A673 (cell line): ENCODE data around the gene MTHFD2L.

Experiments used
- EZH2 ChIP-seq: fragments of 200-600 bp; sonication (generic); IDR thresholded peaks from 2 replicates; pipeline ENCODE4 v1.6.1; 2017; ENCODE audit warnings: borderline replicate concordance, low read depth, mild to moderate bottlenecking, mixed read lengths, antibody characterized with exemption, low read length; ENCODE audit not compliant: poor library complexity, severe bottlenecking
- TF ChIP-seq, protein P1 (sequence below): fragments of 300-800, 200-600 bp; sonication (generic); conservative IDR thresholded peaks from 2 replicates; pipeline ENCODE4 v1.5.1; 2017; ENCODE audit warnings: low read depth, mild to moderate bottlenecking, antibody characterized with exemption, low read length, moderate library complexity, mixed read lengths

DNA sequence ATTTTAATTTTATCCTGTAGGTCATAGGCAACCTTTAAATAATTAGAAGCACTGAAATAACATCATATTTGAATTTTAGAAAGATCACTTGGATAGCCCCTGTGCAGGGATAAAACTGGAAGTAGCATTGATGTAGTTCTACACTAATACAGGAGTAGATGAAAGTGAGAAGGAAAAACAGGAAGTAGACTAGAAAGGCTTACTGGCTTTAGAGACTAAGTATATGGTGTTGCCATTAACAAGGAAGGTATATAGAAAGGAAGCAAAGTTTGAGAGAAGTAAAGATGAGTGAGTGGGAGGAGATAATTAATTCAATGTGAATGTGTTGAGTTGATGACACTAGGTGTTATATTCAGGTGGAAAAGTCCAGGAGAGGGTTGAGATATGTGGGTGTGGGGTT, 77.2 kb downstream of the MTHFD2L start:
- TF ChIP-seq, protein P1, sequence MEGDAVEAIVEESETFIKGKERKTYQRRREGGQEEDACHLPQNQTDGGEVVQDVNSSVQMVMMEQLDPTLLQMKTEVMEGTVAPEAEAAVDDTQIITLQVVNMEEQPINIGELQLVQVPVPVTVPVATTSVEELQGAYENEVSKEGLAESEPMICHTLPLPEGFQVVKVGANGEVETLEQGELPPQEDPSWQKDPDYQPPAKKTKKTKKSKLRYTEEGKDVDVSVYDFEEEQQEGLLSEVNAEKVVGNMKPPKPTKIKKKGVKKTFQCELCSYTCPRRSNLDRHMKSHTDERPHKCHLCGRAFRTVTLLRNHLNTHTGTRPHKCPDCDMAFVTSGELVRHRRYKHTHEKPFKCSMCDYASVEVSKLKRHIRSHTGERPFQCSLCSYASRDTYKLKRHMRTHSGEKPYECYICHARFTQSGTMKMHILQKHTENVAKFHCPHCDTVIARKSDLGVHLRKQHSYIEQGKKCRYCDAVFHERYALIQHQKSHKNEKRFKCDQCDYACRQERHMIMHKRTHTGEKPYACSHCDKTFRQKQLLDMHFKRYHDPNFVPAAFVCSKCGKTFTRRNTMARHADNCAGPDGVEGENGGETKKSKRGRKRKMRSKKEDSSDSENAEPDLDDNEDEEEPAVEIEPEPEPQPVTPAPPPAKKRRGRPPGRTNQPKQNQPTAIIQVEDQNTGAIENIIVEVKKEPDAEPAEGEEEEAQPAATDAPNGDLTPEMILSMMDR: no peak
- TF ChIP-seq EZH2: no peak
